IgD-negative memory B cell (primary cell): ENCODE measurements around the gene CYTL1. TPM values are rescaled to one million over a fixed set of nuclear protein-coding genes. Genes with fewer than 3 reads are reported as not detected.

Experiments
- H3K27ac Mint-ChIP-seq, 3 donors: one replicate each; pipeline ENCODE4 v1.8.0; 2020 to 2022; ENCODE audit warnings: mild to moderate bottlenecking in 3 of 3, mixed read lengths in 3 of 3, moderate library complexity in 1 of 3
- H3K27me3 Mint-ChIP-seq: one replicate; pipeline ENCODE4 v1.8.0; 2021; ENCODE audit warnings: mixed read lengths
- H3K36me3 Mint-ChIP-seq: one replicate; pipeline ENCODE4 v1.8.0; 2020; ENCODE audit warnings: mild to moderate bottlenecking, mixed read lengths
- H3K4me1 Mint-ChIP-seq, 3 donors: one replicate each; pipeline ENCODE4 v1.8.0; 2020 to 2022; ENCODE audit warnings: mixed read lengths in 3 of 3, mild to moderate bottlenecking in 1 of 3
- H3K4me3 Mint-ChIP-seq, 4 donors: one replicate each; pipeline ENCODE4 v1.8.0; 2020 to 2022; ENCODE audit warnings: mild to moderate bottlenecking in 4 of 4, mixed read lengths in 4 of 4, moderate library complexity in 3 of 4
- H3K9me3 Mint-ChIP-seq, 3 donors: one replicate each; pipeline ENCODE4 v1.8.0; 2020 to 2021; ENCODE audit warnings: mixed read lengths in 3 of 3, mild to moderate bottlenecking in 1 of 3
- polyA plus RNA-seq: library from polyadenylated mRNA; unstranded; fragments of 300-500 nt; fragmentation: Illumina TruSeq; gene quantifications from one replicate; pipeline ENCODE4 v1.2.3, GENCODE V29; 2021

CYTL1 gene
- polyA plus RNA-seq, 1 donor from 2014 or later = not detected

DNA sequence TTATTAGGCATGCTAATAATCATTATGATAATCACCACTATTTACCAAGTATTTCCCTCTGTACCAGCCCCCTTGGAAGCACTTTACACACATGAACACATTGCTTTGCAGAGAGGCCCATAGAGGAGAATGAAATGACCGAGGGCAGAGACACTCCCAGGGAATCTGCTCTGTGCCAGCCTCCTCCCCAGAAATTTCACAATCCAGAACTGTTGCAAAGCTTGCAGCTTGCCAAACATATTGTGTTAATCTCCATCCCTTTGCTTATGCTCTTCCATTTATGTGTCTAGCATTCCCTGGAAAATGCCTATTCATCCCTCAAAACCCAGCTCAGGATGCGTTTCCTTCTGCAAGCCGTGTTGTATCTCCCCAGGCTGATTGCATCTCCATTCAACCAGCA is 37.8 kb downstream of the CYTL1 start:
- H3K36me3 Mint-ChIP-seq = peaks cover 6% of the 10 kb centered on the region
- H3K4me1 Mint-ChIP-seq = peaks cover 0 to 2% (median 0%) of the 10 kb centered on the region in 3 donors
- peaks cover 3 to 8% (median 7%) of the 10 kb centered on the region in 3 donors for H3K9me3 Mint-ChIP-seq
- H3K27me3 Mint-ChIP-seq = peaks cover 1% of the 10 kb centered on the region
- no peak overlapping the region for H3K27ac Mint-ChIP-seq
- no peak overlapping the region for H3K4me3 Mint-ChIP-seq

DNA sequence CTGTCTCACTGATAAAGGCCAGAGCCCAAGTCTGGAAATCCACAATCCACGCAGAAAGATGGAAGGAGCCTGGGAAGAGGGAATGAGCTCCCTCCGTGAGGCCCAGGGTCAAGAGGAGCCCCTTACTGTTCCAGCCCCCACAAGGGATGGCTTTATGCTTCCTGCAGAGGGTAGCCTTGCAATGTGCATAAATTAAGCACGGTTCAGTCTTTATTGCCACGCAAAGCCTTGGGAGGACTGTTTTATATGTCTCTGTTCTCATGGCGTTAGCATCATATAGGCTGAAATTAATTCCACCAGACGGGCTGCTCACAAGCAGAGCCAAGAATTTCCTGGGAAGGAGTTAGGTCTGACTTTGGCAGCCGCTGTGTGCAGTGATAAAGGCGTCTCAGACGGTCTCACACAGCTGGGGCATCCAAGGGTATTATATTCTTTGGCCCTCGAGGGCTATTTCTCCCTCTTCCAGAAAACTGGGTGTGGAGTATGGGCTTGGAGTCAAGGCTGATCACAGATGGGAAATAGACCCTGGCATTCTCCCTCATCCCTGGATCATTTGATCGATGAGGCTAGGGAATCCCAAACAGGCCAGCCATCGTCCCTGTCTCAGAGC is 38.5 kb downstream of the CYTL1 start:
- peaks cover 0 to 2% (median 0%) of the 10 kb centered on the region in 3 donors for H3K4me1 Mint-ChIP-seq
- no peak overlapping the region for H3K27ac Mint-ChIP-seq
- H3K9me3 Mint-ChIP-seq = peaks cover 6 to 10% (median 8%) of the 10 kb centered on the region in 3 donors
- no peak overlapping the region for H3K4me3 Mint-ChIP-seq
- H3K27me3 Mint-ChIP-seq = peaks cover 1% of the 10 kb centered on the region
- H3K36me3 Mint-ChIP-seq = peaks cover 6% of the 10 kb centered on the region

DNA sequence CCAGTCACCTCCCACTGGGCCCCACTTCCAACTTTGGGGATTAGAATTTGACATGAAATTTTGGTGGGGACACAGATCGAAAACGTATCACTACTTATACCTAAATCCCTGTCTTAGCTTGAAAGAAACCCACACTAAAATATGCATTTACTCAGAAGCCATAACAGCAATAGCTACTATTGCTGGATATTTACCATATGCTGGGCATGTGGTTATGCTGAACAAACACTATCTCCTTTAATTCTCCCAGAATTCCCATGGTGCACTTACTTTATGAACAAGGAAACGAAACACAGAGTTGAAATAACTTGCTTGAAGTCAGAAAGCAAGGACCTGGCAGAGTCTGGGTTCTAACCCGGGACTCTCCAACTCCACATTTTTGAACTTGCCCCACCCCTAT is 39.3 kb downstream of the CYTL1 start:
- Mint-ChIP-seq H3K27me3 (peaks cover 1% of the 10 kb centered on the region), H3K4me3 (no peak overlapping the region), H3K27ac (no peak overlapping the region)

DNA sequence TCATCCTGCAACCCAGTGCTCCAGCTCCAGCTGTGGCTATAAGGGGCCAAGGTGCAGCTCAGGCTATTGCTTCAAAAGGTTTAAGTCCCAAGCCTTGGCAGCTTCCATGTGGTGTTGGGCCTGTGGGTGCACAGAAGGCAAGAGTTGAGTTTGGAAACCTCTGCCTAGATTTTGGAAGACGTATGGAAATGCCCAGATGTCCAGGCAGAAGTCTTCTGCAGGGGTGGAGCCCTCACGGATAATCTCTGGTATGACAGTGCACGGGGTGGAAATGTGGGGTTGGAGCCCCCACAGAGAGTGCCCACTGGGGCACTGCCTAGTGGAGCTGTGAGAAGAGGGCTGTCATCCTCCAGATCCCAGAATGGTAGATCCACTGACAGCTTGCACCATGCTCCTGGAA is 44.5 kb downstream of the CYTL1 start:
- no peaks in the 10 kb centered on the region for H3K4me1 Mint-ChIP-seq
- peaks cover 11 to 26% (median 22%) of the 10 kb centered on the region in 3 donors for H3K9me3 Mint-ChIP-seq
- H3K36me3 Mint-ChIP-seq = peaks cover 5% of the 10 kb centered on the region
- H3K27ac Mint-ChIP-seq = no peak overlapping the region
- H3K27me3 Mint-ChIP-seq = no peaks in the 10 kb centered on the region
- H3K4me3 Mint-ChIP-seq = no peak overlapping the region

More for the DNA sequence above, 39.3 kb downstream of the CYTL1 start:
- Mint-ChIP-seq H3K4me1 (peaks cover 0 to 2% (median 0%) of the 10 kb centered on the region in 3 donors), H3K36me3 (peaks cover 6% of the 10 kb centered on the region), H3K9me3 (peaks cover 10 to 17% (median 14%) of the 10 kb centered on the region in 3 donors)

DNA sequence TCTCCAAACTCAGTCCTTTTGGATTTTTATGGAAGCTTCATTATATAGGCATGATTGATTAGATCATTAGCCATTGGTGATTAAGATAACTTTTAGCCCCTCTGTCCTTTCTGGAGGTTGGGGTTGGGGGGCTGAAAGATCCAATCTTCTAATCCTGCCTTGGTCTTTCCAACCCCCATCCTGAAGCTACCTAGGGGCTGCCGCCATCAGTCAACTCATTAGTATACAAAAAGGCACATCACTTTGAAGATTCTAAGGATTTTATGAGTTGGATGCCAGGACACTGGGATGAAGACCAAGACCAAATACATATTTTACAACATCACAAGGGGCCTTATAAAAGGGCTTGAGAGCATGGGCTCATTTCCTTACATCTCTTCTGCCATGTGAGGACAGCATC is 47.5 kb downstream of the CYTL1 start:
- Mint-ChIP-seq H3K4me1 (no peaks in the 10 kb centered on the region), H3K9me3 (peaks cover 7 to 21% (median 17%) of the 10 kb centered on the region in 3 donors), H3K27ac (no peak overlapping the region), H3K27me3 (peaks cover 3% of the 10 kb centered on the region), H3K4me3 (no peak overlapping the region), H3K36me3 (peaks cover 3% of the 10 kb centered on the region)

DNA sequence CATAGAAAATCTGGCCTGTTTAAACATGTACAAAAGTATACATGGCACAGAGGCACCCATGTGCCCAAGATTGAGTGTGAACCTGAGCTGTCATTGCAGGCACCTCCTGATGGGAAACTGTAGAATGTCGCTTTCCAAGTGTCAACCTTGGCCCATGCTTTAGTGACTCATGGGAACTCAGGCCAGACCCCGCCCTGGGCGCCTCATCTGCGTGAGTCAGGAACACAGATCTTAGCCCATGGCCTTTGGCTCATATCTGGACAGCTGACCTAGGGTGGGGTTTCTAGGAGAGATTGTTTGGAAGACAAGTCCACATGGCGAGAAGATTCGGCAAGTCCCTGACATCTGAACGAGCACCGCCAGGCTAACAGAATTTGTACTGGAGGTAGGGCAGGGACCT is 50.0 kb downstream of the CYTL1 start:
- Mint-ChIP-seq H3K4me3 (no peak overlapping the region), H3K4me1 (no peaks in the 10 kb centered on the region), H3K27ac (no peak overlapping the region), H3K27me3 (peaks cover 5% of the 10 kb centered on the region), H3K9me3 (peaks cover 6 to 15% (median 12%) of the 10 kb centered on the region in 3 donors), H3K36me3 (peaks cover 5% of the 10 kb centered on the region)

DNA sequence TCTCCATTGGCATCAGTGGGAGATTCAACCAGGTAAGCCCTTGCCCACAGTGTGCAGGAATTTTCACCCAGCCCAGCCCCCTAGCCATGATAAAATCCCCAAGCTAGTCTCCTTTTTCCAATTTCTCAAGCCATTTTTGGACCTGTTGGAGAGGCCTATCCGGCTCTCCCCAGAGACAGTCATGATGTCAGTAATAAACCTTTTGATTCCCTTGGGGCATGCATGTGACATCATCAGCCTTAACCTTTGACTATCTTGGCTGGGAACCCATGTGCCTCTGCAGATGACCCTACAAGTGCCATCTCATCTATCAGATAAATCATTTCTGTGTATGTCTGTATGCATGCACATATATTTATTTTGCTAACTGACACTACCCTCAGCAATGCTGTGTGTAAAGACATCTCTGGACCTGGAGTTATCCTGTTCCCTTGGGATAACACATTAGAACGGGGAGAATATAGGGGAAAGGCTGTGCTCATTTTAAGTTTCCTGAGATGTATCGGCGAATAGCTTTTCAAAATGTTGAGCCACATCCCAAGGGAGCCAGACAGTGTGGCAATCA is 51.0 kb downstream of the CYTL1 start:
- peak overlapping the region in 1 of 4 donors; percentile 33 for H3K4me3 Mint-ChIP-seq
- peaks cover 5% of the 10 kb centered on the region for H3K36me3 Mint-ChIP-seq
- H3K4me1 Mint-ChIP-seq = no peaks in the 10 kb centered on the region
- H3K9me3 Mint-ChIP-seq = peaks cover 3 to 13% (median 10%) of the 10 kb centered on the region in 3 donors
- H3K27ac Mint-ChIP-seq = no peak overlapping the region
- peaks cover 5% of the 10 kb centered on the region for H3K27me3 Mint-ChIP-seq

Other genes with a start within 250 kb of the CYTL1 start
- 0.18 TPM for gene MSX1, start 159.8 kb downstream of the CYTL1 start, polyA plus RNA-seq
- not detected for gene STK32B, start 32.0 kb upstream of the CYTL1 start, polyA plus RNA-seq